HepG2 (cell line): ENCODE data around the gene LIN28A. TPM values are rescaled to one million over a fixed set of nuclear protein-coding genes. Genes with fewer than 3 reads are reported as not detected.

Experiments
- ATAC-seq: fragments of 200-7000 bp; cut with Tn5 transposase; 3 replicates; pipeline ENCODE4 v1.9.1; 2020; ENCODE audit warnings: mild to moderate bottlenecking, moderate library complexity
- BruUV-seq: library from RNA; stranded (reverse); fragments of 400-500 nt; replicated peaks from 2 replicates; lab custom pipeline; 2021; lab: Mats Ljungman, UMichigan
- CTCF ChIA-PET: fragments of 300-600 bp; formaldehyde crosslinking; extraction: SDS; loops from one replicate; lab custom pipeline; 2021; ENCODE audit warnings: low total read pairs, inconsistent platforms, low intra/inter-chr PET ratio; lab: Yijun Ruan, JAX
- POLR2A ChIA-PET: fragments of 350-600 bp; sonication (Branson Sonifier 250); formaldehyde crosslinking; loops from one replicate; lab custom pipeline; 2020; ENCODE audit warnings: antibody characterized with exemption, inconsistent platforms; lab: Yijun Ruan, JAX
- DNase-seq: peaks from one replicate; pipeline ENCODE4 v3.0.0-alpha.2; 2015; ENCODE audit warnings: low spot score
- FAIRE-seq: peaks from 3 replicates; lab custom pipeline; 2011; peaks lifted over from hg19 to GRCh38; lab: Jason Lieb, UNC
- H2AFZ ChIP-seq: one replicate; pipeline ENCODE4 v1.6.1; 2011; ENCODE audit warnings: low read length, inconsistent platforms
- H3K27ac ChIP-seq: fragments of 300-600 bp; 3 replicates; pipeline ENCODE4 v1.8.0; 2011; ENCODE audit warnings: mixed run types, mild to moderate bottlenecking, mixed read lengths, low read length, inconsistent platforms; ENCODE audit not compliant: insufficient read depth; ENCODE audit errors: extremely low read length
- H3K27me3 ChIP-seq, 2 experiments: fragments of 200-600 bp in 1 of 2; 2 replicates in 1 of 2; 3 replicates in 1 of 2; pipeline versions ENCODE4 v1.6.0 to v1.8.0; 2011; ENCODE audit warnings: low read length in 2 of 2, mild to moderate bottlenecking in 2 of 2, moderate library complexity in 2 of 2, inconsistent platforms in 1 of 2; ENCODE audit not compliant: insufficient read depth in 2 of 2, control insufficient read depth in 1 of 2
- H3K36me3 ChIP-seq, 2 experiments: fragments of 200-600 bp in 1 of 2; replicated peaks in 1 of 2; 2 replicates in 1 of 2; 3 replicates in 1 of 2; pipeline versions ENCODE4 v1.5.1 to v1.8.0; 2011; ENCODE audit warnings: low read length in 2 of 2, inconsistent platforms in 1 of 2; ENCODE audit not compliant: insufficient read depth in 2 of 2, control insufficient read depth in 1 of 2
- H3K4me1 ChIP-seq: 2 replicates; pipeline ENCODE4 v1.5.1; 2012; ENCODE audit warnings: low read length, inconsistent platforms; ENCODE audit not compliant: insufficient read depth
- H3K4me2 ChIP-seq: 2 replicates; pipeline ENCODE4 v1.6.0; 2011; ENCODE audit warnings: low read depth, low read length, inconsistent platforms
- H3K4me3 ChIP-seq, 3 experiments: fragments of 200-600 bp in 1 of 3; sonication (generic), shearing (Covaris generic) in 1 of 3; replicated peaks in 1 of 3; 2 replicates each; pipeline ENCODE4 v1.5.1; 2011 to 2016; ENCODE audit warnings: low read length in 3 of 3, inconsistent platforms in 2 of 3, low read depth in 2 of 3, mild to moderate bottlenecking in 2 of 3, control low read depth in 1 of 3, mixed read lengths in 1 of 3; ENCODE audit not compliant: insufficient read depth in 1 of 3
- H3K79me2 ChIP-seq: one replicate; pipeline ENCODE4 v1.6.1; 2011; ENCODE audit warnings: low read length, inconsistent platforms; ENCODE audit not compliant: insufficient read depth
- H3K9ac ChIP-seq: 2 replicates; pipeline ENCODE4 v1.6.0; 2011; ENCODE audit warnings: mild to moderate bottlenecking, low read depth, low read length, inconsistent platforms; ENCODE audit not compliant: insufficient read depth
- H3K9me3 ChIP-seq: 2 replicates; pipeline ENCODE4 v1.5.1; 2012; ENCODE audit warnings: mild to moderate bottlenecking, low read length
- H4K20me1 ChIP-seq: 2 replicates; pipeline ENCODE4 v1.6.0; 2011; ENCODE audit warnings: inconsistent platforms, mild to moderate bottlenecking, low read length, moderate library complexity; ENCODE audit not compliant: insufficient read depth
- BORCS8-MEF2B ChIP-seq: sonication (generic); formaldehyde crosslinking; IDR thresholded peaks from 2 replicates; pipeline ENCODE4 v1.8.0; 2022; ENCODE audit warnings: mild to moderate bottlenecking, missing genetic modification reagents
- BRF2 ChIP-seq: sonication (generic); formaldehyde crosslinking; IDR thresholded peaks from 2 replicates; pipeline ENCODE4 v1.8.1; 2022; ENCODE audit warnings: mild to moderate bottlenecking, missing genetic modification reagents
- ELF3 ChIP-seq: IDR thresholded peaks from 2 replicates; pipeline ENCODE4 v1.6.1; 2016; ENCODE audit warnings: missing genetic modification reagents, missing compliant biosample characterization
- HMGXB3 ChIP-seq: sonication (generic); formaldehyde crosslinking; IDR thresholded peaks from 2 replicates; pipeline ENCODE4 v1.4.0; 2020; ENCODE audit warnings: missing genetic modification reagents, borderline replicate concordance
- LCORL ChIP-seq, 2 experiments: fragments of 450-650 bp in 1 of 2; sonication (generic) in 1 of 2; formaldehyde crosslinking in 1 of 2; IDR thresholded peaks; 2 replicates each; pipeline versions ENCODE4 v1.5.0 to v1.6.1; 2017 to 2020; ENCODE audit warnings: antibody characterized with exemption in 1 of 2, missing genetic modification reagents in 1 of 2
- REL ChIP-seq: sonication (generic); formaldehyde crosslinking; conservative IDR thresholded peaks from 2 replicates; pipeline ENCODE4 v1.8.0; 2022; ENCODE audit warnings: mild to moderate bottlenecking, missing genetic modification reagents, moderate library complexity
- RXRB ChIP-seq: IDR thresholded peaks from 2 replicates; pipeline ENCODE4 v1.6.1; 2016; ENCODE audit warnings: borderline replicate concordance, missing genetic modification reagents, missing compliant biosample characterization
- SNAPC5 ChIP-seq: sonication (generic); formaldehyde crosslinking; IDR thresholded peaks from 2 replicates; pipeline ENCODE4 v1.8.1; 2023; ENCODE audit warnings: mild to moderate bottlenecking, missing genetic modification reagents, borderline replicate concordance
- SP1 ChIP-seq, 2 experiments: fragments of 450-650 bp in 1 of 2; sonication (generic) in 1 of 2; formaldehyde crosslinking in 1 of 2; IDR thresholded peaks; 2 replicates each; pipeline versions ENCODE4 v1.4.0 to v1.6.1; 2016 to 2020; ENCODE audit warnings: missing genetic modification reagents in 1 of 2
- SRY ChIP-seq: sonication (generic); formaldehyde crosslinking; IDR thresholded peaks from 2 replicates; pipeline ENCODE4 v1.8.0; 2022; ENCODE audit warnings: mild to moderate bottlenecking, missing genetic modification reagents
- TEAD2 ChIP-seq: sonication (generic); formaldehyde crosslinking; IDR thresholded peaks from 2 replicates; pipeline ENCODE4 v1.9.0; 2021; ENCODE audit warnings: missing genetic modification reagents
- ZNF101 ChIP-seq: sonication (generic); formaldehyde crosslinking; IDR thresholded peaks from 2 replicates; pipeline ENCODE4 v1.4.0; 2020; ENCODE audit warnings: mild to moderate bottlenecking, low read depth, missing genetic modification reagents, borderline replicate concordance
- ZNF121 ChIP-seq: sonication (generic); formaldehyde crosslinking; IDR thresholded peaks from 2 replicates; pipeline ENCODE4 v1.5.0; 2020; ENCODE audit warnings: mild to moderate bottlenecking, missing genetic modification reagents
- ZNF253 ChIP-seq: sonication (generic); formaldehyde crosslinking; IDR thresholded peaks from 2 replicates; pipeline ENCODE4 v1.8.0; 2022; ENCODE audit warnings: mild to moderate bottlenecking, missing genetic modification reagents, borderline replicate concordance
- ZNF629 ChIP-seq: sonication (generic); formaldehyde crosslinking; conservative IDR thresholded peaks from 2 replicates; pipeline ENCODE4 v1.5.0; 2020; ENCODE audit warnings: missing genetic modification reagents
- WGBS: methylation state at CpG from one replicate; pipeline ENCODE4 v1.1.6; 2017; ENCODE audit warnings: low lambda C conversion rate; 5-methylcytosine and 5-hydroxymethylcytosine counted together
- in situ Hi-C: cut with HindIII; loops from 2 replicates; pipeline ENCODE4 v1.10.0; 2017; ENCODE audit warnings: low pct_unique_long_range_greater_than_20kb; ENCODE audit not compliant: extremely low pct_ligation_motif_present
- intact Hi-C: fragments of 100-400 bp; cut with micrococcal nuclease; formaldehyde crosslinking; loops from one replicate; pipeline ENCODE4 v1.10.0; 2022; ENCODE audit not compliant: unreplicated experiment
- polyA plus RNA-seq, 8 experiments: library from polyadenylated mRNA; depleted of rRNA in 3 of 8; stranded (reverse) in 7 of 8; unstranded in 1 of 8; fragments of >200 nt; fragmentation: Illumina TruSeq in 4 of 8; extraction: Trizol in 4 of 8; gene quantifications; 2 replicates each; pipeline versions ENCODE4 v1.2.1 to v1.2.3, GENCODE V29; 2011 to 2016; ENCODE audit warnings: low read depth in 4 of 8, missing spikeins in 1 of 8, mixed read lengths in 1 of 8; ENCODE audit not compliant: insufficient read depth in 1 of 8
- total RNA-seq, 5 experiments: library from RNA; depleted of rRNA; stranded (reverse); fragments of >200 nt; fragmentation: Illumina TruSeq; extraction: Trizol; gene quantifications; 2 replicates each; pipeline ENCODE4 v1.2.3, GENCODE V29; 2016; ENCODE audit warnings: low read depth in 1 of 5
- TF ChIP-seq, protein P1 (sequence below): sonication (generic); formaldehyde crosslinking; IDR thresholded peaks from 2 replicates; pipeline ENCODE4 v1.5.0; 2020; ENCODE audit warnings: mild to moderate bottlenecking, missing genetic modification reagents, borderline replicate concordance

LIN28A gene
- total and polyA plus RNA-seq, 2 of the 13 experiments (the other 11 are each of a cell fraction or from before 2014, with no cell fraction given): not detected

DNA sequence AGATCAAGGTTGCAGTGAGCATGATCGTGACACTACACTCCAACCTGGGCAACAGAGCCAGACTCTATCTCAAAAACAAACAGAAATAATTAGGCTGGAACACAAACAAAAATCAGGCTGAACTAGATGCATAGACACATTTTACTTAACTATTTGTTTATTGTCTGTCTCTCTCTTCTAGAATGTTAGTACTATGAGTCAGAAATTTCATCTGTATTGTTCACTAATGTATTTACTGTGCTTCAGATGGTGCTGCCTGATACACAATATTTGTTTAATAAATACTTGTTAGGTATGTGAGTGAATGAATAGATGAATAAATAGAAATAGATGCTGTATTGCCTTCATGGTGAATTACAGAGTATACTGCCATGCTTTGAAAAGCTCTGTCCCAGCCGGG, 6.0 kb upstream of the LIN28A start:
- ChIA-PET CTCF (no interaction called here), POLR2A (no interaction called here)
- BruUV-seq: no TSS peak
- H3K4me2 ChIP-seq: no peak overlapping the region
- H3K9ac ChIP-seq: no peak overlapping the region
- in situ Hi-C loops: no loop called here
- intact Hi-C loops: no loop called here
- H3K79me2 ChIP-seq: no peaks in the 10 kb centered on the region
- H3K9me3 ChIP-seq: no peaks in the 10 kb centered on the region
- WGBS: 37% methylated on average over 2 of the region's 2 CpGs
- peaks cover 14% of the 10 kb centered on the region for H3K4me1 ChIP-seq
- no peak for DNase-seq
- H4K20me1 ChIP-seq: no peaks in the 10 kb centered on the region
- H3K27me3 ChIP-seq: no peaks in the 10 kb centered on the region
- FAIRE-seq: no peak
- no peak for ATAC-seq
- H2AFZ ChIP-seq: no peak overlapping the region
- no peaks in the 10 kb centered on the region for H3K36me3 ChIP-seq
- H3K27ac ChIP-seq: no peak overlapping the region
- H3K4me3 ChIP-seq: no peak overlapping the region
- TF ChIP-seq HMGXB3 (CRISPR knock-in tag): no peak
- no peak for TF ChIP-seq BRF2 (CRISPR knock-in tag)
- TF ChIP-seq TEAD2: no peak
- no peak for TF ChIP-seq LCORL (IDR thresholded peaks at IDR 0.05)
- TF ChIP-seq LCORL (CRISPR knock-in tag; IDR thresholded peaks at IDR 0.05): no peak
- TF ChIP-seq RXRB (CRISPR knock-in tag): no peak
- no peak for TF ChIP-seq SNAPC5 (CRISPR knock-in tag)
- TF ChIP-seq, protein P1, sequence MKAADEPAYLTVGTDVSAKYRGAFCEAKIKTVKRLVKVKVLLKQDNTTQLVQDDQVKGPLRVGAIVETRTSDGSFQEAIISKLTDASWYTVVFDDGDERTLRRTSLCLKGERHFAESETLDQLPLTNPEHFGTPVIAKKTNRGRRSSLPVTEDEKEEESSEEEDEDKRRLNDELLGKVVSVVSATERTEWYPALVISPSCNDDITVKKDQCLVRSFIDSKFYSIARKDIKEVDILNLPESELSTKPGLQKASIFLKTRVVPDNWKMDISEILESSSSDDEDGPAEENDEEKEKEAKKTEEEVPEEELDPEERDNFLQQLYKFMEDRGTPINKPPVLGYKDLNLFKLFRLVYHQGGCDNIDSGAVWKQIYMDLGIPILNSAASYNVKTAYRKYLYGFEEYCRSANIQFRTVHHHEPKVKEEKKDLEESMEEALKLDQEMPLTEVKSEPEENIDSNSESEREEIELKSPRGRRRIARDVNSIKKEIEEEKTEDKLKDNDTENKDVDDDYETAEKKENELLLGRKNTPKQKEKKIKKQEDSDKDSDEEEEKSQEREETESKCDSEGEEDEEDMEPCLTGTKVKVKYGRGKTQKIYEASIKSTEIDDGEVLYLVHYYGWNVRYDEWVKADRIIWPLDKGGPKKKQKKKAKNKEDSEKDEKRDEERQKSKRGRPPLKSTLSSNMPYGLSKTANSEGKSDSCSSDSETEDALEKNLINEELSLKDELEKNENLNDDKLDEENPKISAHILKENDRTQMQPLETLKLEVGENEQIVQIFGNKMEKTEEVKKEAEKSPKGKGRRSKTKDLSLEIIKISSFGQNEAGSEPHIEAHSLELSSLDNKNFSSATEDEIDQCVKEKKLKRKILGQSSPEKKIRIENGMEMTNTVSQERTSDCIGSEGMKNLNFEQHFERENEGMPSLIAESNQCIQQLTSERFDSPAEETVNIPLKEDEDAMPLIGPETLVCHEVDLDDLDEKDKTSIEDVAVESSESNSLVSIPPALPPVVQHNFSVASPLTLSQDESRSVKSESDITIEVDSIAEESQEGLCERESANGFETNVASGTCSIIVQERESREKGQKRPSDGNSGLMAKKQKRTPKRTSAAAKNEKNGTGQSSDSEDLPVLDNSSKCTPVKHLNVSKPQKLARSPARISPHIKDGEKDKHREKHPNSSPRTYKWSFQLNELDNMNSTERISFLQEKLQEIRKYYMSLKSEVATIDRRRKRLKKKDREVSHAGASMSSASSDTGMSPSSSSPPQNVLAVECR (CRISPR knock-in tag): no peak
- no peak for TF ChIP-seq BORCS8-MEF2B (CRISPR knock-in tag)
- no peak for TF ChIP-seq ZNF101 (CRISPR knock-in tag)
- TF ChIP-seq ZNF121 (CRISPR knock-in tag): no peak
- no peak for TF ChIP-seq ELF3
- TF ChIP-seq SRY: no peak
- no peak for TF ChIP-seq REL (CRISPR knock-in tag)
- TF ChIP-seq ZNF253 (CRISPR knock-in tag): no peak
- no peak for TF ChIP-seq ZNF629 (CRISPR knock-in tag)
- no peak for TF ChIP-seq SP1 (IDR thresholded peaks at IDR 0.05)
- no peak for TF ChIP-seq SP1 (CRISPR knock-in tag; IDR thresholded peaks at IDR 0.05)
